ENCODE data around the gene SMCO2.

The SMCO2 gene

DNA sequence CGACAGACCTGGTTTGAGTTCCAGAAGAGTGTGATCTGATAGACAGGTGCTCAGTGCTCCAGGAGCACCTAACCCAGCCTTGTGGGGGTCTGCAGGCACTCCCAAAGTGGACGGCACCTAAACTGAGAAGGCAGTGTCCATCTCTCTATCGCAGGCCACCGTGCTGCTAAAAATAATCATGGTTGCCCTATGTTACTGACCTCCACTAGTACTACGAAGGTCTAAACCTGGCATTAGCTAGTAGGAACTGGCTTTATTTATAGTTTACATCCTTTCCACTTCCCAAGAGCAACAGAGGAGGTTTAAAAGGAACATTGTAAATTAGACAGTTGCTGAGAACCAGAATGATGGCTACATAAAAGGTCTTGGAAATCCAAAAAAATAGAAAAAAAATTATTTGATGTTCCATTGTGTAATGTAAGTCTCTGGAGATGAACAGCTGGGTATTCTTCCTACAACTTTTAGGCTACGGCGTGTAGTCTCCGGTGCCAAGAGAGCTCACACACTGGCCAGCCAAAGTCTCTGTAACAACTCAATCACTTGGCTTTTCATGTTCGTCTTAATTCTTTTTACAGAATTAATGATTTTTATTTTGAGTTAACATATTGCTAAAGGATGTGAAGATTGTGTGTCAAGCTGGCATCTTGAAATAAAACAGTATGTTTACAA is 104.8 kb downstream of the SMCO2 start:
- no peak for DNase-seq (ENCODE audit: low read depth in 3 of 3)

All from stimulated activated CD4-positive, alpha-beta T cell treated with anti-CD3 and anti-CD28 coated beads, TNF-alpha, amount 100 ng/mL, for 48 hours (primary cell).